HG03378 (cell line): ENCODE measurements around the gene ARPP19.
A peak's percentile ranks its signal among the peaks of the same experiment; 100 is the strongest.
"Not testable (repeated sequence)": the region's sequence is repeated elsewhere in the genome, so short reads cannot be mapped to it uniquely, and the experiment has no call there.

Source experiments
- ATAC-seq: cut with Tn5 transposase; IDR thresholded peaks from one replicate; pipeline ENCODE4 v1.9.1; 2021; ENCODE audit warnings: mild to moderate bottlenecking, moderate library complexity; ENCODE audit not compliant: unreplicated experiment

ARPP19 gene, protein sequence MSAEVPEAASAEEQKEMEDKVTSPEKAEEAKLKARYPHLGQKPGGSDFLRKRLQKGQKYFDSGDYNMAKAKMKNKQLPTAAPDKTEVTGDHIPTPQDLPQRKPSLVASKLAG

DNA sequence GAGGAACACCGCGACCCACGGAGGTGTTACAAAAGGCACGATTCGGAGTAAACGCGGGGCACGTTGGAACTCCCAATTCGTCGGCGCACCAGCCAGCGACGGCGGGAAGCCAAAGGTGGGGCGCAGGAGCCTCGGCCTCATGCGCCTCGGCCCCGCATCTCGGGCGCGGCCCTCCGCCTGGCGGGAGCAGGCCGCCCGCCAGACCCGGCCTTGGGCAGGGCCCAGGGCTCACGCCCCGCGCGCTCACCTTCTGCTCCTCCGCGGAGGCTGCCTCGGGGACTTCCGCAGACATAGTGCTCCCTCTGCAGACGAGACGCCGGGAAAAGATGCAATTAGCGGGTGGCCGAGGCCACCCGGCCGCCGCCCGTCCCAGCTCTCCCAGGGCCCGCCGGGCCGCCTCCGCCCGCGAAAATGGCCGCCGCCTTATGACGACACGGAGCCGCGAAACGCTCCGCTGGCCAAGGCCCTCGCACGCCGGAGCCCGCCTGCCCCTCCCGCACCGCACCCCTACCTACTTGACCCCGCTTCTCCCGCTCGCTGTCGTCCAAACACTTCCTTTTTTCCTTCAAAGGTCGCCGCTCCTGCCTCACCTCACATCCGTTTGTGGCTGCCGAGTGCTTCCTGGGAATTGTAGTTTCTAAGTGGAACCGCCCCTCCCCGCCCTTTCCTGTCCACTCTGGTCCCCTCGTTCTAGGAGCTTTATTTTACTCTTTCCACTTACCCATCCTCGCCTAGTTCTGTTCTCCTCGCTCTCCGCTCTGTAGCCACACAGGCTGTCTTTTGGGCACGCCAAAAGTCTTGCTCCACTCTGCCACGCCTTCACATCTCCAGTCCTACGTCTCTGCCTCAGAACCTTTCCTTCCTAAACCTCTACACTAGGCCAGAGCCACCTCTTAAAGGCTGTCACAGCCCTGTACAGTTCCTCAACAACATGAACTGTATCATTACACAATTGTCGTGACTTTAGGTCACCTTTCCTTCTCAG lies at the start of gene ARPP19:
ARPP19 (minus strand) TSS at position 430 of the 985 bp plus-strand sequence; CDS start at position 292, 138 bp downstream.
- peak; percentile 70 for ATAC-seq

DNA sequence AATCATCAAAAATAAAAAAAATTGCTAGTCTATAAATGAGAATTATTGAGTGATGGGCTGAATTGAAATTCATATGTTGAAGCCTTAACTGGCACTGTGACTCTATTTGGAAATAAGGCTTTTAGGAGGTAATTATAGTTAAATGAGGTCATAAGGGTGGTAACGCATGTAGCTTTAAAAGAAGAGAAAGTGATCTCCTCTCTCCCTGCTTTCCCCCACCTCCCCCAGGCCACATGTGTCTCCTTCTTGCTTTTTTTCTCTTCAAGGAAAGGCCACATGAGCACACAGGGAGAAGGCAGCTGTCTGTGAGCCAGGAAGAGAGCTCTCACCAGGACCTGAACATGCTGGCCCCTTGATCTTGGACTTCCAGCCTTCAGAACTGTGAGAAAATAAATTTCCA lies 48.2 kb upstream of the ARPP19 start:
- ATAC-seq: no peak

DNA sequence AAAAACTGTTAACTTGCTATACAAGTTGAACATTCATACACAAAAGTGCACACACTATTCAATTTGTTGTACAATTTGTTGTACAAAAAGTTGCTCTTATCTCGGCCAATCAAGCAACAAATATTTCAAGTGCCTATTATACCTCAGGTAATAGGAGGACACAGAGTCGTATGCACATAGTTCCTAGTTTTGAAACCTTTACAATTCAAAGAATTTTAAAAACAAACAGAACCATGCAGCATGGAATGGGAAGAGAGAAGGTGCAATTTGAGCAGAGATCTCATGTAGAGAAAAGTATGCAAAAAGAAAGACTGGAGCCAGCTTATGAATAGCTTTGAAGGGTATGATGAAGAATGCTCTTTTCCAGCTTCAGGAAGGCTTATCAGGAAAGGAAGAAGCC lies 46.5 kb upstream of the ARPP19 start:
- ATAC-seq: no peak

DNA sequence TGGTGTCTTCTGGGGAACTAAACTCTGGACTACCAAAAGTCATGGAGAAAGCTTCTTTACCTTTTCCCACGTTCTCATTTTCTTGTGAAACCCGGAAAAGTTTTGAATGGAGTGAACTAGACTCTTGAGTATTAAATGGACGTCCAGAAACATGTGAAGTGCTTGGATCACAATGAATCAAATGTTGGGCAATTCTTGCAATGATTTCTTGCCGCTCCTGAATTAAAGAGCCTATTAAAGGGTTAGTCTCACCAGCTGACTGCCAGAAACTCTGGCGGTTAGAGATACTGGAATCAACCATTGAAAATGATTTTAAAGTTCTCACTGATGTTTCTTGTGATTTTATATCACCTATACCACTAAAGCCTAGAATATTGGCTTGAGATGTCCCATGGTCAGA lies 40.8 kb upstream of the ARPP19 start:
- ATAC-seq: no peak

DNA sequence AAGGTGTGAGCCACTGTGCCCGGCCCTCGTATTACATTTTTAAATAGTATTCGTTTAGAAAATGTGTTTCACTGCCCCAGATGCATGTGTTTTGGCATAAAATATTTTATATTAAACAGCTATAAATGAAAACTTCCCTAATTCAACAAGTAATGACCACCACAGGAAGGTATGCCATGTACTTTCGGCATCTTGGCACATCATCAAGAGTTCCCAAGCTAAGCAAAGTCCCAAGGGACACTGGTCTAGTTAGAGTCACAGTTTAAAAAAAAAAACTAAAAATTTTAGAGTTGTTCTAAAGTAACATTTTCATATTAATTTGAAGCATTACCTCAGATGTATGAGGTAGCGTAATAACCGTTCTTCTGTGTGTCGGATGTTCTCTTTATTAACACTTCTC lies 15.6 kb upstream of the ARPP19 start:
- ATAC-seq: no peak

DNA sequence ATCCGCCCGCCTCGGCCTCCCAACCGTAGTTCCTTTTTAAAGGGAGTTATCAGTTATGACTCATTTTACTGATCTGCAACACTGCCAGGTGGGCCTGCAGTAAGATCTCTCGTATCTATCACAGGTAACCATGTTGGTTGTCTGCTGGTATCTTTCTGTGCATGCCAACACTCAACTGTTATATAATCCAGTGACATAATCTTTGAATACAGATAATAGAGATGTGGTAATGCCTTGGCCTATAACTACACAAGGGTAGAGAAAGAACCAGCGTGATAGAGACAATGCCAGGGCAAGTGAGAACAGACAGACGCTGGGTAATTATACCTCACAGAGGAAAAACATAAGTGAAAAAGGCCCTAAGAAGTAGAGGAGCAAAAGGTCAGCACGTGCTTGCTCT lies 11.0 kb upstream of the ARPP19 start:
- ATAC-seq: no peak

DNA sequence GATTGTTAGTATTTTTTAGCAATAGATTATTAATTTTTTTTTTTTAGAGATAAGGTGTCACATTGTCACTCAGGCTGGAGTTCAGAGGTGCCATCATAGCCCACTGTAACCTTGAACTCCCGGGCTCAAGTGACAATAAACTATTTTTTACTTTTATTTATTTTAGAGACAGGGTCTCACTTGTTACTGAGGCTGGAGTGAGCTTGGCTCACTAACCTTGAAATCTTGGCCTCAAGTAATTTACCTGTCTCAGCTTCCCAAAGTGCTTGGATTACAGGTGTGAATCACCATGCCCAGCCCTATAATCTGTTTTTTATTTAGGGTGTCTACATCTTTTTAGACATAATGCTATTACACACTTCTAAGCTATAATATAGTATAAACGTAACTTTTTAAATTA lies 7.9 kb upstream of the ARPP19 start:
- no peak for ATAC-seq

DNA sequence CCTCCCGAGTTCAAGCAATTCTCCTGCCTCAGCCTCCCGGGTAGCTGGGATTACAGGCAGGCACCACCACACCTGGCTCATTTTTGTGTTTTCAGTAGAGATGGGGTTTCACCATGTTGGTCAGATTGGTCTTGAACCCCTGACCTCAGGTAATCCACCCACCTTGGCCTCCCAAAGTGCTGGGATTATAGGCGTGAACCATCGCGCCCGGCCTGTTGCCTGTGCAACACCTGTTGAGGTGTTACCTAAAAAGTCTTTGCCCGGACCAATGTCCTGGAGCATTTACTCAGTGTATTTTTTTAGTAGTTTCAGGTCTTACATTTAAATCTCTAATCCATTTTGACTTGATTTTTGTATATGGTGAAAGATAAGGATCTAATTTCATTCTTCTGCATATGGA lies 6.7 kb upstream of the ARPP19 start:
- ATAC-seq: not testable (repeated sequence)

DNA sequence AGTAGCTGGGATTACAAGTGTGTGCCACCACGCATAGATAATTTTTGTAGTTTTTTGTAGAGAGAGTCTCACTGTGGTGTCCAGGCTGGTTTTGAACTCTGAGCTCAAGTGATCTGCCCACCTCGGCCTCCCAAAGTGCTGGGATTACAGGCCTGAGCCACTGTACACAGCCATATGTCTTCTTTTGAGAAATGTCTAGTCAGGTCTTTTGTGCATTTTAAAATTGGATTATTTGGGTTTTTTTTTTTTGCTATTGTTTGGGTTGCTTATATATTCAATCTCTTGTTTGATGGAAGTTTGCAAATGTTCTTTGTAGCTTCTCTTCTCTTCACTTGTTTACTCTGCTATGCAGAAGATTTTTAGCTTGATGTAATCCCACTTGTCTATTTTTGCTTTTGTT lies 6.2 kb upstream of the ARPP19 start:
- ATAC-seq: no peak

DNA sequence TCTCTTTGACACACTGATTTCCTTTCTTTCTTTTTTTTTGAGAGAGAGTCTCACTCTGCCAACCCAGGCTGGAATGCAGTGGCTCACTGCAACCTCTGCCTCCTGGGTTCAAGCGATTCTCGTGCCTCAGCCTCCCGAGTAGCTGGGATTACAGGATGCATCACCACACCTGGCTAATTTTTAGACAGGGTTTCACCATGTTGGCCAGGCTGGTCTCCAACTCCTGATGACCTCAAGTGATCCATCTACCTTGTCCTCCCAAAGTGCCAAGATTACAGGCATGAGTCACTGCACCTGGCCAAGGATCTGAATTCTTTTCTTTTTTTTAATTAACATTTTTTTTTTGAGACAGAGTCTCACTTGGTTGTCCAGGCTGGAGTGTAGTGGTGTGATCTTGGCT lies 5.8 kb upstream of the ARPP19 start:
- not testable (repeated sequence) for ATAC-seq

DNA sequence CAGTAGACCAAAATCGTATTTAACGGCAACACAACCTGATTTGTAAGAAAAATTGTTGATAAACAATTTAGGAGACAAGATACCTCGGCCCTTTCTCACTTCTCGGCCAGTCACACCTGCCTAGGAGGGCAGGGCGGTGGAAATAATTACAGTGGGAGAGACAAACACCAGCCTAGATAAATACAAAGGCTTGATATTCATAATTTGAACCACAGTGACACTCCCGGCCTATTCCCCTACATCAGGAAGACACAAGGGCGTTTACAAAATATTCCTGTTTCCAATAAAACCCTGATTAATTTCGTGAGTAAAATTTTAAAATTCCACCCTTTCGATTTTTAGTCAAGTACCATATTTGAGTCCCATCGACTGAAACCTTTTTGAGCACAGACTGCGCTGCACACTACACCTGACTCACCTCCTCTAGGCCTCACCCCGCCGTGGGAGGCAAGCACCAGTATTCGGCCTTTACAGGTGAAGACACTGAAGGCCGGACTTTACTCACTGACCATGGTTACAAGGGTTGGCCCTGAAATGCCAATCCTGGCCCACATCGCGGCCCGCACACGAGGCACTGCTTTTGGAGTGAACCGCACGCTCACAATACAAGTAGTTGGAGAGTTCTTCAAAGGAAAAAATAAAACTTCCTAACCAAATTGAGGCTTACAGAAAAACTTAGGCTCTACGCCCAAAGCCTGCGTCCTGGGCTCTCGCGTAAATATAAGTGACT lies 794 bp downstream of the ARPP19 start:
- no peak for ATAC-seq

DNA sequence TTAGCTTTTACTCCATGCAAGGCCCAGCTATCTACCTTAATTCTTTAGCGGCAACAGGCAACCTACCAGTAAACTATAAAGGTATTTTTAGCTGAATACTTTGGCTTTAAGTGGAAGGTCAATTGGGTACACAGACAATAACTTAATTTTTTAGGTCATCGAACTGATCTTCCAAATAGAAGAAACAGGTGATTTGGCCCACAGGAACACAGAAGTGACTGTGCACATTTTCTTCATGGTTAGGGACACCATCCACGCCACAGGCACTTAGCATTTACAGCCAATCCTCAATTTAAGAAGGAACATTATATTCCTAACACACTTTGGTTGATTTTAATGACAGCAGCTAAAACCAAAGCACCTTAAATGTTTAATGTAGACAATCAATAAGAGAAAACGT lies 1.9 kb downstream of the ARPP19 start:
- ATAC-seq: no peak

DNA sequence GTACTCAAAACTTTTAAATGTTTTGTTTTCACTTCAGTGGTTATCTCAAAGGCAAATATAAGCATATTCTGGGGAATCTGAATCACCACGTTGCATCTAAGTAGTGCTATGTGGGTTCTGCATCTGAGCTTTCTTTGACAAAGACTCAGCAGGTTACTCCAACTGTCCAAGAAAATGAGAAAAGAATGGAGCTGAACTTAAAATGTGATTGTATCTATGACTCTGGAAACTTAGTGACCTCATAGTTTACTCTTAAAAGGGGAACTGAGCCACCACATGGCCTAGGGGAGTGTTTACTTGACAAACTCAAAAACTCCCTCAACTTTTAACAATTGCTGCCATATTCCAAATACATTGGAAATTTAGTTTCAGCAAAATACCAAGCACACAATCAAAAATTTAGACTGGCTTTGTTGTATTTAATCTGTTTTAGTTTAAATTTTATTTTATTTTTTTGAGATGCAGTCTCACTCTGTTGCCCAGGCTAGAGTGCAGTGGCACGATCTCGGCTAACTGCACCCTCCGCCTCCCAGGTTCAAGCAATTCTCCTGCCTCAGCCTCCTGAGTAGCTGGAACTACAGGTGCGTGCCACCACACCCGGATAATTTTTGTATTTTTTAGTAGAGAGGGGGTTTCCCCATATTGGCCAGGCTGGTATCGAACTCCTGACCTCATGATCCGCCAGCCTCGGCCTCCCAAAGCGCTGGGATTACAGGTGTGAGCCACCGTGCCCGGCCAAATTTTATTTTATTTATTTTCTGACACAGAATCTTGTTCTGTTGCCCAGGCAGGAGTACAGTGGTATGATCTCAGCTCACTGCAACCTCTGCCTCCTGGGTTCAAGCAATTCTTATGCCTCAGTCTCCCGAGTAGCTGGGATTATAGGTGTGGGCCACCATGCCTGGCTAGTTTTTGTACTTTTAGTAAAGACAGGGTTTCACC lies 3.1 kb downstream of the ARPP19 start:
- ATAC-seq: peak; percentile 58

DNA sequence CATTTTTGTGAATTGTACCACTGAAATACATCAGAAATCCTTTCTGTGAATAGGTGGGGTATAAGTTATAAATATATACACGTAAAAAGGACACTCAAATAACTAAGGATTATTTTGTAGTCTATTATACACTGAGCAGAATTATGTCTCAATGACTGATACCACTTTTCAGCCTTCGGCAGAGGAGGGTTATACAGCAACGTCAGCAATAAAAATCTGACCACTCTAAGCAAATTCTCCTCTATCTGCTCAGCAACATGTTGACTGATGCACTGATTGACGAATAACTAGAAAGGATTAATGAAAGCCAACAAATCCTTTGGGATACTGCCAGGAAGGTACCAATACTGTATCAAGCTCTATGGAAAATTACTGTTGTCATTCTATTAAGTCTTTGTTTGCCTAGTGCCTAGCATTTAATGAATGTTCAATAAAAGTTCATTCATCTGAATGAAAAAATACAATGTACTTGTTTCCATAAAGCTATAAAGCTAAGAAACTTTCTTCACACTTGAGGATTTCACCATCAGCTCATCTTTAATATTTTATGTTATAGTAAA lies 5.2 kb downstream of the ARPP19 start:
- no peak for ATAC-seq

DNA sequence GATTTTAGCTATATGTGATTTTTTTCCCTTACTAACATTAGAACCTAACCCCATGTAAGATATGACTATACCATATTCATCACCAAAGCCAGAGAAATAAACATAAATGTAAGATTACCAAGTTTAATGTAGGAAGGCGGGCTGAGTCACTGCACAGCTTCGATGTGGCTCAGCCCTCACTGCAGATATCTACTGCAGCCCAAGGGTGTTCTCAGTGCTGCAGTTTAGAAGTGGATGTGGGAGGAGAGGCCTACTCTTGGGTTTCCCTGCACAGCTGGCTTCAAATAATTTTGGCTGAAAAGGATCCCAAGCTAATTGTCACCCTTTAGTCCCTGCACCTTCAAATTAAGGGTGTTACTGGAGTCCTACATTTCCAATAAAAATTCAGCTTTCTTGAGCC lies 9.3 kb downstream of the ARPP19 start:
- ATAC-seq: no peak

DNA sequence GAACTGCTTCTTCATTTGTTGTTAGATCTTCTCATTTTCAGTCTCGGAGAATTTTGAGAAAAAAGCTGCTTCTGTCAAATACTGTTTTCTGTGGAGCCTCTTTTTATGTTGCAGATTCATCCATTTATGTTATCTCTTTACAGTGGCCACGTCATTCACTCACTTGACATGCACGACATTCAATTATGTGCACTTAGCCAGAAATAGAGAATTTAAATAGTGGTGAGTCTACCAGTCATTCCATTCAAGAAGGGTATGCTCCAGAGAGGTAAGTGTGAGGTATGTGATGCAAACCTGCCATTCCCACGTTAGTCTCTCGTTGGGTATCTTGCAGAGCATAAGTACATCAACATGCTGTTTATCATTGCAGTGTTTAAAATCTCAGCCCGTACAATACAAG lies 9.8 kb downstream of the ARPP19 start:
- ATAC-seq: no peak

DNA sequence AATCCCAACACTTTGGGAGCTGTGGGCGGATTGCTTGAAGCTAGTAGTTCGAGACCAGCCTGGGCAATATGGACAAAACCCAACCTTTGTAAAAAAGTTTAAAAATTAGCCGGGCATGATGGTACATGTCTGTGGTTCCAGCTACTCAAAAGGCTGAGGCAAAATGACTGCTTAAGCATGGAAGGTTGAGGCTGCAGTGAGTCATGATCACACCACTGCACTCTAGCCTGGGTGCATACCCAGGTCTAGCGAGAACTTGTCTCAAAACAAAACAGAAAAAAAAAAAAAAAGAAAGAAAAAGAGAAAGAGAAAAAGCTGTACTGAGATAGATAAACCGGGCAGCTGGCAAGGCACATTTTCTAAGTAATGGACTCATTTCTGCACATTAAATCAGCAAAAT lies 10.6 kb downstream of the ARPP19 start:
- peak; percentile 91 for ATAC-seq

DNA sequence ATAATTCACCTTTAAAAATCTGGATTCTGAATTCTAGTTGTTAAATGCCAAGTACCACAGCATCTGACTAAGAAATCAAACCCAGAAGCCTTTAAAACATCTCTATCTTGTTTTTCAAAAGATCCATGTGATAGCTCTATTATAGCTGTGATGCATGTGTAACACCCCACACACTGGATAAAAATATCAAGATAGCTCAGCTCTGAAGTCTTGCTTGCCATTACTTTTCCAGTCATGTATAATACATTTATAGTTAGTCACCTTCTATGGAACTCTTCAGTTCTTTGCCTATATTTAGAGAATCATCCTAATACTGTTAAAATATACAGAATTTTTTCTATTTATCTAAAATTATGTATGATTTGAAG lies 11.6 kb downstream of the ARPP19 start:
- no peak for ATAC-seq

DNA sequence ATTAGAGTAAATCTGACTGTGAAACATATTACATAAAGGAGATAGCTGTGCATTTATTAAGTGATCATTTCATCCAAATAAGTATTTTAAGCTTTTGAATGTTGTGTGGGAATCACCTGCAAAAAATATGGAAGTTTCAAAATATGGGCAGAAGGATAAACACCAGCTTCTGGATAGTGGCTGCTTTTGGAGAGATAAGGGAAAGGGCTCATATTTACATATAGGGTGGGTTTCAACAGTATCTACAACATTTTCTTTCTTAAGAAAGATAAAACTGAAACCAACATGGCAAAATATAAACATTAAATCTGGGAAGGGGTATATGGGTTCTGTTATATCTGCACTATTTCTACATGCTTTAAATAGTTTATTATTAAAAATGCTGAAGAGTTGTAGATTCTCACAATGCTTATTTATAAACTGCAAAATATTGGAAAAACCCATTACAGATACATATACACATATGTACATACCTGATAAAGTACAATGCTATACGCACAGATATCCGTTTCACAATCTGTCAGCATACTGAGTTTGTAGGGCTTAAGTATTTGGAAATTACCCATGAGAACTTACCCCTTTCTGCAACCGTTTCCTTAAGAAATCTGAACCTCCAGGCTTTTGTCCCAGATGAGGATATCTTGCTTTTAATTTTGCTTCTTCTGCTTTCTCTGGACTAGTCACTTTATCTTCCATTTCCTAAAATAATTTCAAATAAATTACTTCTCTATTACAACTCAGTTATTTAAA lies 12.1 kb downstream of the ARPP19 start:
- ATAC-seq: no peak

DNA sequence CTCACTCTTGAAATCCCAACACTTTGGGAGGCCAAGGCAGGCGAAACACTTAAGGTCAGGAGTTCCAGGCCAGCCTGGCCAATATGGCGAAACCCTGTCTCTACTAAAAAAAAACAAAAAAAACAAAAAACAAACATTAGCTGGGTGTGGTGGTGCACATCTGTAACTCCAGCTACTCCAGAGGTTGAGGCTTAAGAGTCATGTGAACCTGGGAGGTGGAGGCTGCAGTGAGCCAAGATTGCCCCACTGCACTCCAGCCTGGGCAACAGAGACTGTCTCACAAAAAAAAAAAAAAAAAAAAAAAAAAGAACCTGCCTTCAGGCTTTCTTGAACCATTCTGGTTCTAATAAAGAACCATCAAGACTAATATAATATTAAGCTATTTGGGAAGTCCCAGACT lies 16.5 kb downstream of the ARPP19 start:
- ATAC-seq: no peak
